Endothelial cell of umbilical vein (primary cell): Measurements from ENCODE around the gene CNTRL. TPM values are rescaled to one million over a fixed set of nuclear protein-coding genes. Genes with fewer than 3 reads are reported as not detected.

Source experiments
- BruUV-seq: library from RNA; stranded (reverse); fragments of 400-500 nt; replicated peaks from 2 replicates; lab custom pipeline; 2021; lab: Mats Ljungman, UMichigan
- CTCF ChIA-PET: fragments of 300-600, 350-600 bp; sonication (Branson Sonifier 250); formaldehyde crosslinking; loops from one replicate; lab custom pipeline; 2021; ENCODE audit warnings: antibody characterized with exemption, inconsistent platforms; lab: Charles Lee
- POLR2A ChIA-PET: fragments of 300-600, 350-600 bp; sonication (Branson Sonifier 250); formaldehyde crosslinking; loops from one replicate; lab custom pipeline; 2021; ENCODE audit warnings: antibody characterized with exemption, inconsistent platforms; lab: Charles Lee
- DNase-seq: peaks from one replicate; pipeline ENCODE4 v3.0.0-alpha.2; 2011; ENCODE audit warnings: low read depth, low spot score
- FAIRE-seq: peaks from 2 replicates; lab custom pipeline; 2011; peaks lifted over from hg19 to GRCh38; lab: Jason Lieb, UNC
- H2AFZ ChIP-seq: 2 replicates; pipeline ENCODE4 v1.6.0; 2012; ENCODE audit warnings: low read depth, low read length, control low read depth, inconsistent platforms
- H3K27ac ChIP-seq: 2 replicates; pipeline ENCODE4 v1.5.1; 2011; ENCODE audit warnings: low read depth, mild to moderate bottlenecking, control low read depth, low read length, moderate library complexity; ENCODE audit not compliant: insufficient read depth
- H3K27me3 ChIP-seq, 2 experiments: 2 replicates each; pipeline versions ENCODE4 v1.6.0 to v1.6.1; 2011; ENCODE audit warnings: low read length in 2 of 2, mixed read lengths in 1 of 2; ENCODE audit not compliant: control insufficient read depth in 2 of 2, insufficient read depth in 2 of 2
- H3K36me3 ChIP-seq, 2 experiments: 2 replicates in 1 of 2; 3 replicates in 1 of 2; pipeline ENCODE4 v1.5.1; 2011; ENCODE audit warnings: low read length in 2 of 2, mild to moderate bottlenecking in 1 of 2, moderate library complexity in 1 of 2; ENCODE audit not compliant: control insufficient read depth in 2 of 2, insufficient read depth in 2 of 2; ENCODE audit errors: extremely low read depth in 1 of 2
- H3K4me1 ChIP-seq: 3 replicates; pipeline ENCODE4 v1.5.1; 2011; ENCODE audit warnings: mild to moderate bottlenecking, low read length; ENCODE audit not compliant: control insufficient read depth, insufficient read depth; ENCODE audit errors: extremely low read depth
- H3K4me2 ChIP-seq: 2 replicates; pipeline ENCODE4 v1.6.1; 2011; ENCODE audit warnings: low read length, control low read depth, mixed read lengths; ENCODE audit not compliant: insufficient read depth
- H3K4me3 ChIP-seq, 3 experiments: fragments of 200-600 bp in 1 of 3; sonication (generic), shearing (Covaris generic) in 1 of 3; replicated peaks in 1 of 3; 2 replicates each; pipeline ENCODE4 v1.5.1; 2011 to 2016; ENCODE audit warnings: control low read depth in 3 of 3, low read length in 3 of 3, mild to moderate bottlenecking in 2 of 3, inconsistent platforms in 1 of 3, low read depth in 1 of 3, moderate library complexity in 1 of 3; ENCODE audit not compliant: insufficient read depth in 1 of 3
- H3K79me2 ChIP-seq: 2 replicates; pipeline ENCODE4 v1.6.0; 2012; ENCODE audit warnings: low read length, inconsistent platforms; ENCODE audit not compliant: control insufficient read depth, insufficient read depth
- H3K9ac ChIP-seq: replicated peaks from 2 replicates; pipeline ENCODE3; 2011; ENCODE audit warnings: low read length, control low read depth; ENCODE audit not compliant: insufficient read depth; ENCODE audit errors: extremely low read depth
- H3K9me1 ChIP-seq: replicated peaks from 3 replicates; pipeline ENCODE4 v1.6.0; 2011; ENCODE audit warnings: mild to moderate bottlenecking, low read length; ENCODE audit not compliant: control insufficient read depth, insufficient read depth; ENCODE audit errors: extremely low read depth
- H3K9me3 ChIP-seq: replicated peaks from 2 replicates; pipeline ENCODE4 v1.5.1; 2012; ENCODE audit warnings: low read length, inconsistent platforms; ENCODE audit not compliant: control insufficient read depth, insufficient read depth
- H4K20me1 ChIP-seq: replicated peaks from 2 replicates; pipeline ENCODE3; 2011; ENCODE audit warnings: mild to moderate bottlenecking, low read length; ENCODE audit not compliant: control insufficient read depth, insufficient read depth; ENCODE audit errors: extremely low read depth
- EZH2 ChIP-seq: IDR thresholded peaks from 2 replicates; pipeline ENCODE4 v1.6.1; 2012; ENCODE audit warnings: borderline replicate concordance, low read depth, mild to moderate bottlenecking, moderate library complexity, low read length, inconsistent platforms; ENCODE audit not compliant: severe bottlenecking
- FOS ChIP-seq: IDR thresholded peaks from 2 replicates; pipeline ENCODE4 v1.6.1; 2011; ENCODE audit warnings: mild to moderate bottlenecking, low read length, moderate library complexity, borderline replicate concordance; ENCODE audit not compliant: insufficient read depth
- GATA2 ChIP-seq: IDR thresholded peaks from 2 replicates; pipeline ENCODE4 v1.7.0; 2011; ENCODE audit warnings: low read depth, mild to moderate bottlenecking, moderate library complexity, mixed read lengths, low read length; ENCODE audit not compliant: insufficient read length, insufficient read depth
- JUN ChIP-seq: IDR thresholded peaks from 2 replicates; pipeline ENCODE4 v1.6.1; 2011; ENCODE audit warnings: borderline replicate concordance, low read depth; ENCODE audit not compliant: insufficient read length, insufficient read depth
- MYC ChIP-seq: IDR thresholded peaks from one replicate; pipeline ENCODE4 v1.6.1; 2011; ENCODE audit warnings: mild to moderate bottlenecking, low read depth, low read length
- POLR2A ChIP-seq: IDR thresholded peaks from 2 replicates; pipeline ENCODE4 v1.6.1; 2012; ENCODE audit warnings: low read depth, mild to moderate bottlenecking, control low read depth, low read length
- POLR2AphosphoS5 ChIP-seq: IDR thresholded peaks from 2 replicates; pipeline ENCODE4 v1.6.1; 2012; ENCODE audit warnings: low read depth, mild to moderate bottlenecking, control low read depth, low read length, moderate library complexity; ENCODE audit not compliant: insufficient read depth
- dilution Hi-C: fragments of 300-500 bp; cut with MboI; formaldehyde crosslinking; loops from one replicate; pipeline ENCODE4 v1.15.0; 2019; ENCODE audit warnings: low sequenced_read_pairs; ENCODE audit not compliant: extremely low pct_ligation_motif_present
- intact Hi-C: fragments of 100-400 bp; cut with micrococcal nuclease; formaldehyde crosslinking; loops from one replicate; pipeline ENCODE4 v1.10.0; 2022
- polyA plus RNA-seq, 4 experiments: library from polyadenylated mRNA; depleted of rRNA in 3 of 4; stranded (reverse) in 3 of 4; unstranded in 1 of 4; fragments of >200 nt; gene quantifications; 2 replicates each; pipeline versions ENCODE4 v1.2.1 to v1.2.3, GENCODE V29; 2011 to 2012; ENCODE audit warnings: missing spikeins in 1 of 4
- total RNA-seq: library from RNA; stranded (reverse); gene quantifications from 2 replicates; pipeline ENCODE4 v1.2.3, GENCODE V29; 2021
- TF ChIP-seq, protein P1 (sequence below), 2 donors: IDR thresholded peaks; 1 replicate in 1 of 2; 2 replicates in 1 of 2; pipeline ENCODE4 v1.5.1; 2011; ENCODE audit warnings: low read length in 2 of 2, mild to moderate bottlenecking in 2 of 2, moderate library complexity in 2 of 2, control low read depth in 1 of 2, inconsistent platforms in 1 of 2, low read depth in 1 of 2; ENCODE audit not compliant: insufficient read depth in 1 of 2; ENCODE audit errors: extremely low read depth in 1 of 2
- TF ChIP-seq, protein P2 (sequence below): IDR thresholded peaks from 2 replicates; pipeline ENCODE4 v1.6.1; 2011; ENCODE audit not compliant: insufficient read depth, insufficient read length

The CNTRL gene
- total and polyA plus RNA-seq, 2 donors (not counting 3 experiments of a cell fraction or from before 2014, with no cell fraction given), result 6.1 to 21.8 TPM

DNA sequence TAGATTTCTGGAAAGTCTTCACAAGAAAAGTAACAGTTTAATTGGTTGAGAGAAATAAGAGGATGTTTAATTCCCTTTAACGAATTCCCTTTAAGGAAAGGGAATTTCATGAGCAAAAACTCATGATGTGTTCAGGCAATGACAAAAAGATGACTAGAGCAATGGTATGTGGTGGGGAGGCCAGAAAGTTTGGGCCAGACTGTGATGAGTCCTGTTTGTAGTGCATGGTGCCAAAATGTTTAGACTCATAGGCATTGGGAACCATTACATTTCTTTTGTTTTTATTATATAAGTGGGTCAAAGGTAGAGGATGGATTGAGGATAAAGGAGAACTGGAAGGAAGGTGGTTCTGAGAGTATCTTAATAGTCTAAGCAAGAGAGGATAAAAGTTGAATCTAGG, 10.9 kb downstream of the CNTRL start:
- Histone ChIP-seq H3K79me2 (no peaks in the 10 kb centered on the region), H3K4me2 (no peak overlapping the region), H3K9ac (no peak overlapping the region), H3K27me3 (no peaks in the 10 kb centered on the region), H4K20me1 (no peaks in the 10 kb centered on the region), H3K27ac (no peak overlapping the region), H2AFZ (no peak overlapping the region), H3K9me1 (no peaks in the 10 kb centered on the region), H3K4me3 (no peak overlapping the region), H3K4me1 (no peaks in the 10 kb centered on the region), H3K9me3 (no peaks in the 10 kb centered on the region), H3K36me3 (peaks cover 0 to 2% of the 10 kb centered on the region in 2 experiments)
- BruUV-seq, result no TSS peak
- ChIA-PET CTCF (interaction anchor here (1.0 kb wide), 1 partner anchor 10 kb away, joined by 3 read pairs; no protein-coding TSS in a partner anchor), POLR2A (no interaction called here)
- TF ChIP-seq, protein P1, sequence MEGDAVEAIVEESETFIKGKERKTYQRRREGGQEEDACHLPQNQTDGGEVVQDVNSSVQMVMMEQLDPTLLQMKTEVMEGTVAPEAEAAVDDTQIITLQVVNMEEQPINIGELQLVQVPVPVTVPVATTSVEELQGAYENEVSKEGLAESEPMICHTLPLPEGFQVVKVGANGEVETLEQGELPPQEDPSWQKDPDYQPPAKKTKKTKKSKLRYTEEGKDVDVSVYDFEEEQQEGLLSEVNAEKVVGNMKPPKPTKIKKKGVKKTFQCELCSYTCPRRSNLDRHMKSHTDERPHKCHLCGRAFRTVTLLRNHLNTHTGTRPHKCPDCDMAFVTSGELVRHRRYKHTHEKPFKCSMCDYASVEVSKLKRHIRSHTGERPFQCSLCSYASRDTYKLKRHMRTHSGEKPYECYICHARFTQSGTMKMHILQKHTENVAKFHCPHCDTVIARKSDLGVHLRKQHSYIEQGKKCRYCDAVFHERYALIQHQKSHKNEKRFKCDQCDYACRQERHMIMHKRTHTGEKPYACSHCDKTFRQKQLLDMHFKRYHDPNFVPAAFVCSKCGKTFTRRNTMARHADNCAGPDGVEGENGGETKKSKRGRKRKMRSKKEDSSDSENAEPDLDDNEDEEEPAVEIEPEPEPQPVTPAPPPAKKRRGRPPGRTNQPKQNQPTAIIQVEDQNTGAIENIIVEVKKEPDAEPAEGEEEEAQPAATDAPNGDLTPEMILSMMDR (IDR thresholded peaks at IDR 0.05; ENCODE audit: extremely low read depth in 1 of 2, insufficient read depth in 1 of 2, low read depth in 1 of 2, low read length in 2 of 2), result no peak
- TF ChIP-seq EZH2 (no peak), GATA2 (no peak), FOS (no peak), POLR2AphosphoS5 (no peak), MYC (no peak), POLR2A (no peak), JUN (no peak)
- TF ChIP-seq, protein P2, sequence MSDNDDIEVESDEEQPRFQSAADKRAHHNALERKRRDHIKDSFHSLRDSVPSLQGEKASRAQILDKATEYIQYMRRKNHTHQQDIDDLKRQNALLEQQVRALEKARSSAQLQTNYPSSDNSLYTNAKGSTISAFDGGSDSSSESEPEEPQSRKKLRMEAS, result no peak
- FAIRE-seq, result no peak
- DNase-seq, result no peak
- intact Hi-C loops (no loop called here), dilution Hi-C loops (no loop called here)
